GM12878 (cell line): ENCODE measurements around the gene GFRA1. TPM values are rescaled to one million over a fixed set of nuclear protein-coding genes. Genes with fewer than 3 reads are reported as not detected.

Experiments
- ATAC-seq: fragments of 200-7000 bp; cut with Tn5 transposase; 3 replicates; pipeline ENCODE4 v1.9.1; 2020; ENCODE audit warnings: mild to moderate bottlenecking, moderate library complexity
- BruUV-seq: library from RNA; stranded (reverse); fragments of 400-500 nt; replicated peaks from 2 replicates; lab custom pipeline; 2021; lab: Mats Ljungman, UMichigan
- CTCF ChIA-PET: fragments of 300-600 bp; sonication (Branson Sonifier 250); formaldehyde crosslinking; extraction: SDS; loops from one replicate; lab custom pipeline; 2021; ENCODE audit warnings: inconsistent platforms; lab: Yijun Ruan, JAX
- POLR2A ChIA-PET: fragments of 350-600 bp; formaldehyde crosslinking; extraction: SDS; loops from one replicate; lab custom pipeline; 2021; ENCODE audit warnings: inconsistent platforms; lab: Charles Lee
- RAD21 ChIA-PET: fragments of 300-600 bp; sonication (Branson Sonifier 250); formaldehyde crosslinking; loops from one replicate; lab custom pipeline; 2023; ENCODE audit warnings: antibody characterized with exemption; ENCODE audit not compliant: unreplicated experiment; lab: Charles Lee
- SMC1A ChIA-PET: fragments of 300-600 bp; sonication (Branson Sonifier 250); formaldehyde crosslinking; loops from one replicate; lab custom pipeline; 2023; ENCODE audit not compliant: unreplicated experiment, uncharacterized antibody; lab: Charles Lee
- DNase-seq: peaks from one replicate; pipeline ENCODE4 v3.0.0-alpha.2; 2011; ENCODE audit warnings: low read depth, low spot score
- FAIRE-seq: peaks from 3 replicates; lab custom pipeline; 2011; peaks lifted over from hg19 to GRCh38; lab: Jason Lieb, UNC
- H2AFZ ChIP-seq: 2 replicates; pipeline ENCODE4 v1.6.0; 2011; ENCODE audit warnings: low read depth, low read length, control low read depth; ENCODE audit not compliant: control insufficient read depth
- H3K27ac ChIP-seq: 2 replicates; pipeline ENCODE4 v1.5.1; 2011; ENCODE audit warnings: control low read depth; ENCODE audit not compliant: control insufficient read depth, insufficient read depth
- H3K27me3 ChIP-seq, 2 experiments: replicated peaks in 1 of 2; 2 replicates each; pipeline versions ENCODE4 v1.6.0 to v1.6.1; 2011; ENCODE audit warnings: low read length in 1 of 2; ENCODE audit not compliant: control insufficient read depth in 2 of 2, insufficient read depth in 2 of 2
- H3K36me3 ChIP-seq, 2 experiments: 2 replicates each; pipeline ENCODE4 v1.5.1; 2011; ENCODE audit warnings: low read length in 1 of 2; ENCODE audit not compliant: control insufficient read depth in 2 of 2, insufficient read depth in 2 of 2
- H3K4me1 ChIP-seq: 2 replicates; pipeline ENCODE4 v1.6.1; 2011; ENCODE audit warnings: mild to moderate bottlenecking, low read length, moderate library complexity, mixed read lengths; ENCODE audit not compliant: control insufficient read depth, insufficient read depth
- H3K4me2 ChIP-seq: 2 replicates; pipeline ENCODE4 v1.6.0; 2011; ENCODE audit warnings: control low read depth; ENCODE audit not compliant: control insufficient read depth, insufficient read depth
- H3K4me3 ChIP-seq: fragments of 200-600 bp; sonication (generic); 2 replicates; pipeline ENCODE4 v1.5.1; 2016
- H3K79me2 ChIP-seq: 2 replicates; pipeline ENCODE4 v1.6.0; 2011; ENCODE audit warnings: low read length; ENCODE audit not compliant: control insufficient read depth, insufficient read depth
- H3K9ac ChIP-seq: 2 replicates; pipeline ENCODE4 v1.8.0; 2011; ENCODE audit warnings: low read length, control low read depth, mixed read lengths; ENCODE audit not compliant: control insufficient read depth, insufficient read depth
- H3K9me3 ChIP-seq: replicated peaks from 3 replicates; pipeline ENCODE4 v1.5.1; 2011; ENCODE audit warnings: mild to moderate bottlenecking, low read length; ENCODE audit not compliant: control insufficient read depth, insufficient read depth
- H4K20me1 ChIP-seq: 2 replicates; pipeline ENCODE4 v1.6.0; 2011; ENCODE audit not compliant: control insufficient read depth, insufficient read depth
- BCL3 ChIP-seq: IDR thresholded peaks from 2 replicates; pipeline ENCODE4 v1.6.1; 2011; ENCODE audit warnings: borderline replicate concordance, low read depth, mild to moderate bottlenecking, moderate library complexity, low read length; ENCODE audit not compliant: insufficient read depth, poor library complexity, severe bottlenecking
- DPF2 ChIP-seq: fragments of 450-650 bp; IDR thresholded peaks from 2 replicates; pipeline ENCODE4 v1.6.1; 2017; ENCODE audit warnings: mild to moderate bottlenecking
- EED ChIP-seq: sonication (generic); IDR thresholded peaks from 2 replicates; pipeline ENCODE4 v1.6.1; 2016; ENCODE audit warnings: antibody characterized with exemption, low read depth
- EZH2 ChIP-seq: IDR thresholded peaks from 2 replicates; pipeline ENCODE4 v1.6.1; 2012; ENCODE audit warnings: low read depth, mild to moderate bottlenecking, control low read depth, inconsistent platforms, low read length, borderline replicate concordance; ENCODE audit not compliant: control insufficient read depth
- FOS ChIP-seq: IDR thresholded peaks from 3 replicates; pipeline ENCODE4 v1.6.1; 2011; ENCODE audit warnings: borderline replicate concordance; ENCODE audit not compliant: insufficient read length; ENCODE audit errors: extremely low read depth
- FOXK2 ChIP-seq: fragments of 450-650 bp; IDR thresholded peaks from 2 replicates; pipeline ENCODE4 v1.6.1; 2017; ENCODE audit warnings: mild to moderate bottlenecking, moderate library complexity
- IKZF1 ChIP-seq: fragments of 450-650 bp; conservative IDR thresholded peaks from 2 replicates; pipeline ENCODE4 v1.6.1; 2017; ENCODE audit warnings: antibody characterized with exemption, mild to moderate bottlenecking
- JUNB ChIP-seq: IDR thresholded peaks from 2 replicates; pipeline ENCODE4 v1.6.1; 2016; ENCODE audit warnings: antibody characterized with exemption, mild to moderate bottlenecking
- KLF5 ChIP-seq: fragments of 450-650 bp; IDR thresholded peaks from 2 replicates; pipeline ENCODE4 v1.6.1; 2014; ENCODE audit warnings: mild to moderate bottlenecking; ENCODE audit not compliant: partially characterized antibody
- NBN ChIP-seq: fragments of 450-650 bp; IDR thresholded peaks from 2 replicates; pipeline ENCODE4 v1.6.1; 2016
- NFYA ChIP-seq: IDR thresholded peaks from 2 replicates; pipeline ENCODE4 v1.6.1; 2011; ENCODE audit warnings: low read depth, mild to moderate bottlenecking, low read length, improper control_type of control experiment, borderline replicate concordance
- NRF1 ChIP-seq: conservative IDR thresholded peaks from 2 replicates; pipeline ENCODE4 v1.6.1; 2011; ENCODE audit warnings: mild to moderate bottlenecking, low read depth, low read length, improper control_type of control experiment
- PML ChIP-seq: IDR thresholded peaks from 2 replicates; pipeline ENCODE4 v1.6.1; 2012; ENCODE audit warnings: low read length, inconsistent platforms
- RAD51 ChIP-seq: fragments of 450-650 bp; IDR thresholded peaks from 2 replicates; pipeline ENCODE4 v1.6.1; 2016; ENCODE audit warnings: moderate library complexity, mild to moderate bottlenecking, inconsistent platforms
- RBBP5 ChIP-seq: fragments of 200-600 bp; sonication (generic); conservative IDR thresholded peaks from 2 replicates; pipeline ENCODE4 v1.6.1; 2016
- SKIL ChIP-seq: fragments of 450-650 bp; IDR thresholded peaks from 2 replicates; pipeline ENCODE4 v1.6.1; 2017; ENCODE audit warnings: mild to moderate bottlenecking, low read depth, inconsistent platforms; ENCODE audit not compliant: poor library complexity, severe bottlenecking
- SP1 ChIP-seq: IDR thresholded peaks from one replicate; pipeline ENCODE4 v1.6.1; 2011; ENCODE audit warnings: low read depth, low read length
- WGBS: methylation state at CpG from one replicate; pipeline ENCODE4 v1.1.6; 2016; ENCODE audit warnings: low lambda C conversion rate; ENCODE audit not compliant: insufficient replicate concordance, insufficient coverage; ENCODE audit errors: missing lambda C conversion rate; 5-methylcytosine and 5-hydroxymethylcytosine counted together
- in situ Hi-C: fragments of 300-500 bp; cut with MboI; formaldehyde crosslinking; loops from 9 replicates; pipeline ENCODE4 v1.14.3; 2018; ENCODE audit warnings: mixed read lengths
- intact Hi-C: fragments of 100-400 bp; cut with micrococcal nuclease; formaldehyde crosslinking; loops from one replicate; pipeline ENCODE4 v1.14.2; 2022; ENCODE audit not compliant: unreplicated experiment
- polyA plus RNA-seq, 11 experiments: library from polyadenylated mRNA; depleted of rRNA in 4 of 11; unstranded in 6 of 11; stranded (reverse) in 5 of 11; fragments of >200 nt; fragmentation: Nextera tagmentation in 4 of 11; fragmentation: Illumina TruSeq in 1 of 11; extraction: Ambion mirVana in 4 of 11; extraction: Trizol in 1 of 11; gene quantifications; 1 replicate in 1 of 11; 2 replicates in 10 of 11; pipeline versions ENCODE4 v1.2.1 to v1.2.3, GENCODE V29; 2011 to 2016; ENCODE audit warnings: inconsistent platforms in 2 of 11, missing spikeins in 2 of 11, low read depth in 1 of 11
- total RNA-seq, 4 experiments: library from RNA; depleted of rRNA in 3 of 4; stranded (reverse); fragments of >200 nt in 3 of 4; fragmentation: Illumina TruSeq in 1 of 4; extraction: Trizol in 1 of 4; gene quantifications; 2 replicates each; pipeline versions ENCODE4 v1.2.1 to v1.2.3, GENCODE V29; 2013 to 2021

Gene GFRA1
- total and polyA plus RNA-seq, 10 of the 15 experiments (the other 5 are each of a cell fraction or from before 2014, with no cell fraction given): 0.05 to 0.19 TPM; not detected in 8

- in situ Hi-C loops: no loop called here
- no peak for DNase-seq
- no TSS peak for BruUV-seq
- H3K79me2 ChIP-seq: no peaks in the 10 kb centered on the region
- ChIA-PET SMC1A (no interaction called here), POLR2A (no interaction called here)
- no peak overlapping the region for H3K4me2 ChIP-seq
- no peaks in the 10 kb centered on the region for H3K9me3 ChIP-seq
- intact Hi-C loops: no loop called here
- H3K4me3 ChIP-seq: no peak overlapping the region
- H4K20me1 ChIP-seq: no peaks in the 10 kb centered on the region
- no peaks in the 10 kb centered on the region for H3K27me3 ChIP-seq
- ATAC-seq: no peak
- no peak for TF ChIP-seq PML
- TF ChIP-seq, all 136 proteins: peak for 0
- WGBS: 0% methylated on average over 6 of the region's 6 CpGs
- no peaks in the 10 kb centered on the region for H3K4me1 ChIP-seq
- FAIRE-seq: no peak
- H3K9ac ChIP-seq: no peak overlapping the region
- H3K36me3 ChIP-seq: no peaks in the 10 kb centered on the region
- RAD21 ChIA-PET: no interaction called here
- H2AFZ ChIP-seq: no peak overlapping the region
- CTCF ChIA-PET: no interaction called here
- H3K27ac ChIP-seq: no peak overlapping the region
These were observed 63.9 kb downstream of the GFRA1 start for GRCh38 chr10:116208956-116209567.

GRCh38 chr10:116207690-116208089 is 65.3 kb downstream of the GFRA1 start:
- no peak overlapping the region for H3K4me3 ChIP-seq
- 49% methylated on average over 7 of the region's 7 CpGs for WGBS
- FAIRE-seq (no peak), ATAC-seq (no peak), DNase-seq (no peak)
- H3K4me1 ChIP-seq: no peaks in the 10 kb centered on the region
- TF ChIP-seq KLF5 (no peak), NBN (no peak), FOXK2 (no peak), SKIL (no peak), BCL3 (no peak), NFYA (no peak), EED (no peak), SP1 (no peak), JUNB (no peak), EZH2 (no peak), FOS (no peak), NRF1 (no peak), RAD51 (no peak), IKZF1 (no peak), RBBP5 (no peak), DPF2 (no peak)
- H3K27ac ChIP-seq: no peak overlapping the region
- intact Hi-C loops (no loop called here), in situ Hi-C loops (no loop called here)
- CTCF ChIA-PET: no interaction called here
- no peak overlapping the region for H3K4me2 ChIP-seq
- no TSS peak for BruUV-seq
- POLR2A ChIA-PET: no interaction called here
- no peak overlapping the region for H3K9ac ChIP-seq
- RAD21 ChIA-PET: no interaction called here
- no peaks in the 10 kb centered on the region for H3K27me3 ChIP-seq
- no peaks in the 10 kb centered on the region for H4K20me1 ChIP-seq
- H3K9me3 ChIP-seq: no peaks in the 10 kb centered on the region
- no peak overlapping the region for H2AFZ ChIP-seq
- SMC1A ChIA-PET: no interaction called here
- H3K79me2 ChIP-seq: no peaks in the 10 kb centered on the region
- no peaks in the 10 kb centered on the region for H3K36me3 ChIP-seq
